ENCODE results near the gene CD200.
A peak's percentile ranks its signal among the peaks of the same experiment; 100 is the strongest.

The CD200 gene

DNA sequence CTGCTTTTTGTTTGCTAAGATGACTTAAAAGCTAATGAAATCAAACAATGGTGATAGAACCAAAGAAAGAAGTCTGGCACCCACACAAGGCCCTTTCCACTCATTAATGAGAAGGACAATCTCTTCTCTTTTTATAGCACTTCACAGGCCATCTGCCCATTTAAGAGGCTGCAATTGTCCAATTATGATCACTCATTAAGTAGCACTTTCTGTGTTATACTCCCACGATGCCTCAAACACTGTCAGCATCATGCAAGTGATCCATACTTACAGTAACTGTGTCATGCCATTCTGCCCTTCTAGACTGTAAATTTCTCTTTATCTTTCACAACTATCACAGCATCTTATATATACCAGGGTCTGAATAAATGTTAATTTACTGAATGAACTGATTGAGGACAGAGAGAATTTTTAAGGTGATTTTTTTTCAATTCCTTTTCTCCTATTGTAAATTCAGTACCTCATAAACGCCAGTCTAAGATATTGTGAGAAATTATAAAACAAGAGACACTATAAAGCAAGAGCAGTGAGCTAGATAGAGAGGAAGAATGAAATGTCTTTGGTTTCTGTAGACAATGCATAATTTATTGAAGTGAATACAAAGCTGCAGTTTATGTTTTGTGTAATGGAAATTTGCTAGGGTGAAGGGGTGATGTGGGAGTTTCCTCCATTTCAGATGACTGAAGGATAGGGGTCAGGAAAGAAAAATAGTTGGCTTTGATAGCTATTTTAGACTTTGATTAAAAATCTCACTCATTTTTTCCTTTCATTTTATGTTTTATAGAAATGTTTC, 17.3 kb downstream of the CD200 start:
- DNase-seq (ENCODE audit: insufficient read length), result no peak
- TF ChIP-seq POLR2A (IDR thresholded peaks at IDR 0.05; ENCODE audit: low read depth, low read length), result no peak
- TF ChIP-seq TAF1 (IDR thresholded peaks at IDR 0.05; ENCODE audit: borderline replicate concordance, low read depth, low read length), result no peak
- no peak for TF ChIP-seq POLR2AphosphoS5 (IDR thresholded peaks at IDR 0.05; ENCODE audit: low read depth, low read length)
- FAIRE-seq, result peak; percentile 83

DNA sequence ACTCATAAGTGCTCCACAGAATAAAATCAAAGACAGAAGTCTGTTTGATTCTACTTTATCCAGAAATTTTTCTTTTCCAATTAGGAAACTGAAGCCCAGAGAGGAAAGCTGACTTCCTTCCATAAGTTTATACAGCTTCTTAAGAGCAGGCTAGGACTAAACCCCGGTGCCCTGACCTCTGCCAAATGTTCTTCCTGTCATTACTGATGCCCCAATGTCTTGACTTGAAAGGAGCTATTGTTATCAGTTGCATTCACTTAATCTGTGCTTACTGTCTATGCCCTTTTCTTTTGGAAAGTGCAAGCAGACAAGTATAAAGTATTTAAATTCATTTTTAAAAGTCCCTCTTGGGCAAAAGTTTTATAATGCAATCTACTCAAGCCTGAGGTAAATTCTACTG, 18.1 kb downstream of the CD200 start:
- TF ChIP-seq TAF1 (IDR thresholded peaks at IDR 0.05; ENCODE audit: borderline replicate concordance, low read depth, low read length) (no peak), POLR2AphosphoS5 (IDR thresholded peaks at IDR 0.05; ENCODE audit: low read depth, low read length) (no peak), POLR2A (IDR thresholded peaks at IDR 0.05; ENCODE audit: low read depth, low read length) (no peak)
- DNase-seq (ENCODE audit: insufficient read length) (no peak), FAIRE-seq (peak; percentile 56)

DNA sequence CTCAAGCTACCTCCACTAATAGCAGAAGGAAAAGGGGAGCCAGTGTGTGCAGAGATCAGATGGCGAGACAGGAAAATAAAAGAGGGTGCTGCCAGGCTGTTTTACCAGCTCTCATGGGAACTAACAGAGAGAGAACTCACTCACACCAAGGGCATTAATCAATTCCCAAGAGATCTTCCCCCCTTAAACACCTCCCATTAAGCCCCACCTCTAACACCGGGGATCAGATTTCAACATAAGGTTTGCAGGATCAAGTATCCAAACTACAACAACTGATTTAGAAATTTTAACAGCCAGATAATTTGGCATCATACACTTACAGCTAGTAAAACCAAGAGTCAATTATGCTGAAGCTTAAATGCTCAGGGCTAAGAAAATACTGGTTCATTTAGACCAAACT, 18.9 kb downstream of the CD200 start:
- DNase-seq (ENCODE audit: insufficient read length) (no peak), FAIRE-seq (no peak)
- TF ChIP-seq TAF1 (IDR thresholded peaks at IDR 0.05; ENCODE audit: borderline replicate concordance, low read depth, low read length), result no peak
- TF ChIP-seq POLR2A (IDR thresholded peaks at IDR 0.05; ENCODE audit: low read depth, low read length), result no peak
- TF ChIP-seq POLR2AphosphoS5 (IDR thresholded peaks at IDR 0.05; ENCODE audit: low read depth, low read length), result no peak

GRCh38 chr3:112352720-112353119, 19.8 kb downstream of the CD200 start:
- peak; percentile 24 for FAIRE-seq
- TF ChIP-seq POLR2A (IDR thresholded peaks at IDR 0.05; ENCODE audit: low read depth, low read length), result no peak
- TF ChIP-seq TAF1 (IDR thresholded peaks at IDR 0.05; ENCODE audit: borderline replicate concordance, low read depth, low read length), result no peak
- TF ChIP-seq POLR2AphosphoS5 (IDR thresholded peaks at IDR 0.05; ENCODE audit: low read depth, low read length), result no peak

DNA sequence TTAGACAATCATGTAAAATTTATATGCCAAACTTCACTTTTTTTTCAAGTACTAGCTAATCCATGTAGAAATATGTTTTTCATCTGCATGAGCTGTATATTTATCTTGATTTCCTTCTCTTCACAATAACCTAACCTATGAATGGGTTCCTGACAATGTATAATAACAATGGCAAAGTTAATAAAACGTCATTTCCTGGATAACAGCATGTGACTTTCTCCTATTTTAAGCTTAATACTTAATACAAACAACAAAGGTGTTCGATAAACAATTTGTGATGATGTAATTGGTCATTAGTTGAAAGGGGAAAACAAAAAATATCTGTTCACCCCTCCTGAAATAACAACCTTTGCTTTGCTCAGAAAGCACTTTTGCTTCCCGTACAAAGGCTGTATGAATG, 20.4 kb downstream of the CD200 start:
- TF ChIP-seq TAF1 (IDR thresholded peaks at IDR 0.05; ENCODE audit: borderline replicate concordance, low read depth, low read length) (no peak), POLR2A (IDR thresholded peaks at IDR 0.05; ENCODE audit: low read depth, low read length) (no peak), POLR2AphosphoS5 (IDR thresholded peaks at IDR 0.05; ENCODE audit: low read depth, low read length) (no peak)
- no peak for DNase-seq (ENCODE audit: insufficient read length)
- FAIRE-seq, result no peak

More at GRCh38 chr3:112352720-112353119, 19.8 kb downstream of the CD200 start:
- no peak for DNase-seq (ENCODE audit: insufficient read length)

GRCh38 chr3:112354642-112355306, 21.8 kb downstream of the CD200 start:
- no peak for TF ChIP-seq TAF1 (IDR thresholded peaks at IDR 0.05; ENCODE audit: borderline replicate concordance, low read depth, low read length)
- no peak for TF ChIP-seq POLR2A (IDR thresholded peaks at IDR 0.05; ENCODE audit: low read depth, low read length)
- no peak for TF ChIP-seq POLR2AphosphoS5 (IDR thresholded peaks at IDR 0.05; ENCODE audit: low read depth, low read length)

DNA sequence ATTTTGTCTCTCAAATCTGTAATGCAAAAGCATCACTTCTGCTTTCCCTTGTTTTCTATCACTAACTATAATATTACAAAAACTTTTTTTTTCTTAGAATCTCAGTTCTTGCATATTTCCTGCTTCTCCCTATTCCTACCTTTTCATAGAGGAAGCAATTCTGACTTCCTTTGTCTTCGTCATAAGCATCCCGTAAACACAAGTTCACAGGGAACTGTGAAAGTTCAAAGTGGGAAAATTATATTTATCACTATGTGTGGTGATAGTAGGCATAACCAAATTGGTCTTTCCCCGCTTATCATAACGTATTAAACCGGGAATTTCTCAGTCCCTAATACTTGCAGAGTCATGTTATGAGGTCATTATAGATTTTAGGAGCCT, 22.3 kb downstream of the CD200 start:
- no peak for DNase-seq (ENCODE audit: insufficient read length)
- TF ChIP-seq TAF1 (IDR thresholded peaks at IDR 0.05; ENCODE audit: borderline replicate concordance, low read depth, low read length), result no peak
- TF ChIP-seq POLR2AphosphoS5 (IDR thresholded peaks at IDR 0.05; ENCODE audit: low read depth, low read length), result no peak
- TF ChIP-seq POLR2A (IDR thresholded peaks at IDR 0.05; ENCODE audit: low read depth, low read length), result no peak
- no peak for FAIRE-seq

More at GRCh38 chr3:112354642-112355306, 21.8 kb downstream of the CD200 start:
- no peak for DNase-seq (ENCODE audit: insufficient read length)
- FAIRE-seq, result no peak

GRCh38 chr3:112357930-112358780, 25.2 kb downstream of the CD200 start:
- no peak for DNase-seq (ENCODE audit: insufficient read length)
- TF ChIP-seq POLR2AphosphoS5 (IDR thresholded peaks at IDR 0.05; ENCODE audit: low read depth, low read length) (no peak), TAF1 (IDR thresholded peaks at IDR 0.05; ENCODE audit: borderline replicate concordance, low read depth, low read length) (no peak), POLR2A (IDR thresholded peaks at IDR 0.05; ENCODE audit: low read depth, low read length) (no peak)
- peak; percentile 89 for FAIRE-seq

DNA sequence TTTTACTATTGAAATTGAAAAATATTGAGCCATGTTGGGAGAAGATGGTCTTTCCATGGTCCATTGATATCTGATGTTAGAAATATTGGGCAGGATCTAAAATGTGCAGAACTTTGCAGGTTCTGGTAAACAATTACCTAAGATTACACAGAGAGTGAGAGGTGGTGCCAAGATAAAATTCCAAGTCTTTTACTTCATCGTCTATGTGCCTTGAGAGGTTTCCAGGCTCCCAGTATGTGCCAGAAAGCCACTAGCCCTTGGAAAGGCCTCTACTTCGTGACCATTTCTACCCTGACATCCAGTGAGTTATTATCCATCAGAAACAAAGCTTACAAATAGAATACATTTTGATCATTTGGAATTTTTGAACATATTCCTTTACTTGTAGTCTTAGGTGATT, 27.6 kb downstream of the CD200 start:
- DNase-seq (ENCODE audit: insufficient read length) (no peak), FAIRE-seq (no peak)
- TF ChIP-seq POLR2A (IDR thresholded peaks at IDR 0.05; ENCODE audit: low read depth, low read length) (no peak), POLR2AphosphoS5 (IDR thresholded peaks at IDR 0.05; ENCODE audit: low read depth, low read length) (no peak), TAF1 (IDR thresholded peaks at IDR 0.05; ENCODE audit: borderline replicate concordance, low read depth, low read length) (no peak)

GRCh38 chr3:112362221-112362620, 29.3 kb downstream of the CD200 start:
- FAIRE-seq (no peak), DNase-seq (ENCODE audit: insufficient read length) (no peak)
- TF ChIP-seq POLR2AphosphoS5 (IDR thresholded peaks at IDR 0.05; ENCODE audit: low read depth, low read length) (no peak), POLR2A (IDR thresholded peaks at IDR 0.05; ENCODE audit: low read depth, low read length) (no peak), TAF1 (IDR thresholded peaks at IDR 0.05; ENCODE audit: borderline replicate concordance, low read depth, low read length) (no peak)

DNA sequence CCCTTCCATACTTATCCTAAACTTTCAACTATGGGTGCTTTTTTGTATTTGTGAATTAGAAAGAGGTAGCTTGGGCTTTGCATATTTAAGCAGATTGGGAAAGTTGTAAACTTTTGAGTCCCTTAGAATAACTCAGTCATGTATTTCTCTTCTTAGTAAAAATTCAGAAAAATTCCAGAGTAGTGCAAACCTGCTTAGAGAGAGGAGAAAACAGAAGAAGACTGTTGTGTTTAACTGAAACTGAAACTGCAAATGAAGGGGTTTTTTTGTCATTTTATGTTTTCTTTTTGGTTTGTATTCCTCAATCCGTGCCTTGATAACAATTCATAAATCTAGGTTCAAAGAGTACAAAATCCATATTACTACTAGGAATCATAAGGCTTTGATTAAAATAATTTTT, 31.3 kb downstream of the CD200 start:
- FAIRE-seq, result peak; percentile 86
- TF ChIP-seq POLR2A (IDR thresholded peaks at IDR 0.05; ENCODE audit: low read depth, low read length) (no peak), POLR2AphosphoS5 (IDR thresholded peaks at IDR 0.05; ENCODE audit: low read depth, low read length) (no peak), TAF1 (IDR thresholded peaks at IDR 0.05; ENCODE audit: borderline replicate concordance, low read depth, low read length) (no peak)
- DNase-seq (ENCODE audit: insufficient read length), result no peak
